Choroid plexus epithelial cell (primary cell): ENCODE data around the gene KRTAP19-1.
A peak's percentile ranks its signal among the peaks of the same experiment; 100 is the strongest.

ENCODE experiments used
- DNase-seq: peaks from one replicate; pipeline ENCODE4 v3.0.0-alpha.2; 2010; ENCODE audit warnings: low read depth
- H3K4me3 ChIP-seq: 2 replicates; pipeline ENCODE4 v1.5.1; 2011; ENCODE audit warnings: low read depth, mild to moderate bottlenecking, control low read depth, low read length, moderate library complexity
- TF ChIP-seq, protein P1 (sequence below): conservative IDR thresholded peaks from 2 replicates; pipeline ENCODE4 v1.5.1; 2011; ENCODE audit warnings: low read depth, mild to moderate bottlenecking, control low read depth, inconsistent platforms, low read length, moderate library complexity

Gene KRTAP19-1

DNA sequence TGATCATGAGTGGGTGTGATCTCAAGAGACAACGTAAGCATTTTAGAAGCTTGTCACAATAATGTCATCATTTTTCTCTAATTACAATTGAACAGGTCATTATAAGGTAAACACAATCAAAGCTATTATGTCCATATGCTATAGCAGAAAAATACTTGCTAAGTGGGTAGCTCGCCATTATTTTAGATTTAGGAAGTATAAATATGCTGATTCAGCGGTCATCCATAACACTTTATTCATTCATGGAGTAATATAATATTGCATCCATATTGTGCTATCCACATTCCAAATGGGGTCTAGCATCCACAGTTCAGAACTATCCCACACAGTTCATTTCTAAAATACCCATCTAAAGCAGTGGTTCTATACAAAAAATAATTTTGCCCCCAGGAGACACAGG, 31.7 kb downstream of the KRTAP19-1 start:
- no peak for DNase-seq
- TF ChIP-seq, protein P1, sequence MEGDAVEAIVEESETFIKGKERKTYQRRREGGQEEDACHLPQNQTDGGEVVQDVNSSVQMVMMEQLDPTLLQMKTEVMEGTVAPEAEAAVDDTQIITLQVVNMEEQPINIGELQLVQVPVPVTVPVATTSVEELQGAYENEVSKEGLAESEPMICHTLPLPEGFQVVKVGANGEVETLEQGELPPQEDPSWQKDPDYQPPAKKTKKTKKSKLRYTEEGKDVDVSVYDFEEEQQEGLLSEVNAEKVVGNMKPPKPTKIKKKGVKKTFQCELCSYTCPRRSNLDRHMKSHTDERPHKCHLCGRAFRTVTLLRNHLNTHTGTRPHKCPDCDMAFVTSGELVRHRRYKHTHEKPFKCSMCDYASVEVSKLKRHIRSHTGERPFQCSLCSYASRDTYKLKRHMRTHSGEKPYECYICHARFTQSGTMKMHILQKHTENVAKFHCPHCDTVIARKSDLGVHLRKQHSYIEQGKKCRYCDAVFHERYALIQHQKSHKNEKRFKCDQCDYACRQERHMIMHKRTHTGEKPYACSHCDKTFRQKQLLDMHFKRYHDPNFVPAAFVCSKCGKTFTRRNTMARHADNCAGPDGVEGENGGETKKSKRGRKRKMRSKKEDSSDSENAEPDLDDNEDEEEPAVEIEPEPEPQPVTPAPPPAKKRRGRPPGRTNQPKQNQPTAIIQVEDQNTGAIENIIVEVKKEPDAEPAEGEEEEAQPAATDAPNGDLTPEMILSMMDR: no peak
- H3K4me3 ChIP-seq: no peak overlapping the region

DNA sequence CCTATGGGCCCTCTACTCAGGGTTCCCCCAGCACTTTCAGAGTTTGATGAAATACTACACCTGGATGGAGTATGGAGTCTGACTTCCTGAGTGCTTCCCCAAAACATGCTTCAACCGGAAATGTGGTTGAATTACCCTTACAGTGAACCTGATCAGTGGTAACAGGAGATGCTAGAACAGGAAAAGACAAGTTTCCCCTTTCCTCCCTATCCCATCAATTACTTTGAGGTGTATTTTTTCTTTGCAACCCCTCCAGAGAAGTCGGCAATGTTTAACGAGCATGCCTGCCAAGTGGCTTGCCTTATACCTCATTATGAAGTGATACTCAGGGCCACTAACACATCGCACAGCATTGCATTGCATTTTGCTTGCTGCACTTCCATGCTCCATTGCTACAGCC, 33.1 kb downstream of the KRTAP19-1 start:
- TF ChIP-seq, protein P1: no peak
- DNase-seq: no peak
- no peak overlapping the region for H3K4me3 ChIP-seq

DNA sequence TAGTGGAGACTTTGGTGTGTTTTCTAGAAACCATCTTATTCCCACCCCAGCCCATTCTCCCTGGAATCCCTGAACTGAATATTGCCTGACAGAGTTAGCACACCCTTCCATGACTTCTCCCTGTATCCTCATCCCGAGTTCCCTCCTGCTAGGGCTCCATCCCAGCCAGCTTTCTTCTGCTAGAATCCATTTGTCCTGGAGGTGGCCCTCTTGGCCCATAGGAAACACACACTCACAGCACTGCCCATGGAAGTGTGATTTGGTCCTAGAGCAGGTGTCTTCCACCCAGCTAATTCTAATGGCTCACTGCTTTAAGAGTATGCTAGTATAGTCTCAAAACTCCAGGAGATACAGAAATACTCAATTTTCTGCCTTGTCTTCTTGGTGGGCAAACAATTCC, 36.0 kb downstream of the KRTAP19-1 start:
- TF ChIP-seq, protein P1: no peak
- DNase-seq: no peak

DNA sequence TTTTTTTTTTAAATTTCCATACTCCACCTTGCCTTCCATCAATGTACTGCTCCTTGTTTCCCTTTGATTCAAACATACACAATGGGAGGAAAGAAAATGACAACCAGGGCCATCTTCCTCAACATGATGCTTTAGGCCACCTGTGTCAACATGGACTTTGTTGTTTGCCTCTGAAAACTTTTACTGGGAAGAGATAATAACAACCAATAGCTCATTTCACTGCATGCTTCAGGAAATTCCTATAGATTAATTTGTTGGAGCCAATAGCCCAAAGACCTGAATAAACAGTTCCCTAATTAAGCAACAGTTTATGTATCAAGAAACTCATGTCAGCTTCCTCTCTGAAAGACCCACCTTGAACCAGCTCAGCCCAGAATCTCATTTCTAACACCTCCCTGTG, 36.9 kb downstream of the KRTAP19-1 start:
- no peak for DNase-seq
- TF ChIP-seq, protein P1: no peak
- H3K4me3 ChIP-seq: no peak overlapping the region

More for the DNA sequence above, 36.0 kb downstream of the KRTAP19-1 start:
- H3K4me3 ChIP-seq: no peak overlapping the region

DNA sequence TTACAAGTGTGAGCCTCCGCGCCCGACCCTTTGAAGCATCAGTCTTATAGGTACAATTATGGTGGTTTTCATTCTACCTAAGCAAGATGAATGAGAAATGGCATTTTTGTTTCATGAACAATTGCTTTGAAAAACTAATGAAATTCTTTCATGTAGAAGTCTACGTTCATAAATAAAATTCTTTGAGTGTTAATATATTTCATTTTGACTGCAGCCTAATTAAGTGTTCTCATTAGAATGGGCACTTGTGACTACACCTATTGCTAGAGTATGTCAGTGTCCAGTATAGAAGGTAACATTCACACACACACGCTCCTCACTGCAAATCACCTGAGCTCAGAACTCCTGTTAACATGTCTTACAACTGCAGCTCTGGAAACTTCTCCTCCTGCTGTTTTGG, 40.2 kb downstream of the KRTAP19-1 start, which contains the start of gene KRTAP15-1:
KRTAP15-1 (plus strand) TSS at position 301 of the 400 bp plus-strand sequence; CDS start at position 354, 53 bp downstream.
- TF ChIP-seq, protein P1: no peak
- DNase-seq: no peak
- no peak within 1 kb of the TSS for H3K4me3 ChIP-seq

DNA sequence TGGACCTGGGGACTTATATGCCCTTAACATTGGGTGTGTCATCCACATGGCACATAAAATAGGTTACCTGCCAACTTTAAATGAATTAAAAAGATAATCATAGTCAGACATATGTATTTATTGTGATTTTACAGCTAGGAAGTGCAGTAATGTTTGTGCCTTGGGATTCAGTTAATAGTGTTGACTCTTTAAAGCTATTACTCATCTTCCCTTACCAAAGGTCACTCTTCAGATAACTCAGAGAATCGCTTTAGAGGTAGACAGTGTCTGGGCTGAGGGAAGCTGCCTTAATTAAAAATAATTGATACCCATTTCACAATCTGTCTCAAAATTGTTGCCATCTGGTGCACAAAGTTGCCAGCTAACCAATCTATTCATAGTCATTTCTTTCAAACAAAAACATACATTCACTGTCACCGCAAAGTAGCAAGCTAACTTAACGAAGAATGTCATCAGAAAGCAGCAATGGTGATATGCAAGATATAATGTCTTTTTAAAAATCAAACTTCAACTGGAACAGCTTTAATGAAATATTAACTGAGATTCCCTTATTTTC, 43.1 kb downstream of the KRTAP19-1 start:
- no peak for DNase-seq
- H3K4me3 ChIP-seq: no peak overlapping the region
- TF ChIP-seq, protein P1: no peak

DNA sequence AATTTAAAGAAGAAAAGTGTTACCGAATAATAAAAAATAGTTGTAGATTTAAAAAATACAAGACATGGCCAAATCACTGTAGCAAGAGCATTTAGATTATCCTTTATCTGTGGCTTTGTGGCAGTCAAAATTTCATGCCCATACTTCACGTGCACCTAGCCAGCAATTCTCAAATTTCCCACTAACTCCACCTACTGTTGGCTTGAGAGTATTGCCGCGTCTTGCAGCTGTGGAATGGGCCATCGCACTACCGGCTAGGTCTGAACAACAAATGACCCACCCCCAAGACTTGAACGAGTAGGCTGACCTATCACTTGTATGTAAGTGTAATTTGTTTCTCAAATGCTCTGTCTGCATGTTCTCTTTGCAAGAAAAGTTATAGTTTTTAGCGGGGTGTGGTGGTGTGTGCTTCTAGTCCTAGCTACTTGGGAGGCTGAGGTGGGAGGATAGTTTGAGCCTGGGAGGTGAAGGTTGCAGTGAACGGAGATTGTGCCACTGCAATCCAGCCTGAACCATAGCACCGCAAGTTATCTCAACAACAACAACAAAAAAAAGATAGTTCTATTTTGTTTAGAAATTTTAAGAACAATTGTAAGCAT, 46.0 kb downstream of the KRTAP19-1 start:
- H3K4me3 ChIP-seq: no peak overlapping the region
- TF ChIP-seq, protein P1: peak; percentile 77
- peak; percentile 51 for DNase-seq
